Liver (tissue), 9 donors: ENCODE data around the gene CADM2. TPM values are rescaled to one million over a fixed set of nuclear protein-coding genes. Genes with fewer than 3 reads are reported as not detected.

Source experiments
- DNase-seq: peaks from one replicate; pipeline ENCODE4 v3.0.0-alpha.2; 2017; ENCODE audit warnings: low spot score
- H3K27ac ChIP-seq, 2 donors: one replicate each; pipeline ENCODE4 v1.7.0; 2013; ENCODE audit warnings: inconsistent platforms in 2 of 2, low read length in 2 of 2, control low read depth in 1 of 2, low read depth in 1 of 2, mild to moderate bottlenecking in 1 of 2
- H3K27me3 ChIP-seq, 4 donors: one replicate each; pipeline versions ENCODE4 v1.6.1 to v1.7.0; 2013; ENCODE audit warnings: low read length in 3 of 4, inconsistent platforms in 1 of 4, mild to moderate bottlenecking in 1 of 4, moderate library complexity in 1 of 4; ENCODE audit not compliant: control insufficient read depth in 4 of 4, insufficient read depth in 4 of 4
- H3K36me3 ChIP-seq, 4 donors: one replicate each; pipeline versions ENCODE4 v1.6.1 to v1.7.0; 2013; ENCODE audit warnings: low read length in 3 of 4, mild to moderate bottlenecking in 3 of 4, low read depth in 1 of 4, moderate library complexity in 1 of 4; ENCODE audit not compliant: control insufficient read depth in 4 of 4, insufficient read depth in 3 of 4
- H3K4me1 ChIP-seq, 4 donors: one replicate each; pipeline versions ENCODE4 v1.6.1 to v1.7.0; 2013; ENCODE audit warnings: low read length in 3 of 4, mild to moderate bottlenecking in 3 of 4, moderate library complexity in 1 of 4; ENCODE audit not compliant: control insufficient read depth in 4 of 4, insufficient read depth in 4 of 4
- H3K4me3 ChIP-seq, 3 donors: one replicate each; pipeline versions ENCODE4 v1.6.1 to v1.7.0; 2013; ENCODE audit warnings: low read length in 3 of 3, control low read depth in 1 of 3, low read depth in 1 of 3, mild to moderate bottlenecking in 1 of 3
- H3K9ac ChIP-seq, 2 donors: one replicate each; pipeline ENCODE4 v1.7.0; 2013; ENCODE audit warnings: low read length in 2 of 2, mild to moderate bottlenecking in 2 of 2, moderate library complexity in 2 of 2, control low read depth in 1 of 2, low read depth in 1 of 2
- H3K9me3 ChIP-seq, 4 donors: one replicate each; pipeline versions ENCODE4 v1.6.1 to v1.7.0; 2013; ENCODE audit warnings: low read length in 3 of 4; ENCODE audit not compliant: control insufficient read depth in 4 of 4
- ATF3 ChIP-seq: IDR thresholded peaks from 2 replicates; pipeline ENCODE4 v1.6.1; 2016; ENCODE audit warnings: antibody characterized with exemption
- EGR1 ChIP-seq, 2 donors: IDR thresholded peaks; 2 replicates each; pipeline ENCODE4 v1.6.1; 2016 to 2018; ENCODE audit warnings: antibody characterized with exemption in 2 of 2, low read depth in 2 of 2
- FOXA1 ChIP-seq: IDR thresholded peaks from 2 replicates; pipeline ENCODE4 v1.6.1; 2016; ENCODE audit warnings: antibody characterized with exemption
- FOXA2 ChIP-seq: IDR thresholded peaks from 2 replicates; pipeline ENCODE4 v1.6.1; 2016; ENCODE audit warnings: antibody characterized with exemption
- GABPA ChIP-seq, 2 donors: IDR thresholded peaks in 1 of 2; conservative IDR thresholded peaks in 1 of 2; 2 replicates each; pipeline ENCODE4 v1.6.1; 2016; ENCODE audit warnings: antibody characterized with exemption in 2 of 2, mild to moderate bottlenecking in 1 of 2, moderate library complexity in 1 of 2
- HNF4A ChIP-seq, 2 donors: conservative IDR thresholded peaks; 2 replicates each; pipeline ENCODE4 v1.6.1; 2016; ENCODE audit warnings: antibody characterized with exemption in 2 of 2, mild to moderate bottlenecking in 2 of 2
- HNF4G ChIP-seq: IDR thresholded peaks from 2 replicates; pipeline ENCODE4 v1.6.1; 2016; ENCODE audit warnings: antibody characterized with exemption
- JUND ChIP-seq, 2 donors: IDR thresholded peaks; 2 replicates each; pipeline ENCODE4 v1.6.1; 2016; ENCODE audit warnings: antibody characterized with exemption in 2 of 2
- NR2F2 ChIP-seq: IDR thresholded peaks from 2 replicates; pipeline ENCODE4 v1.6.1; 2016; ENCODE audit warnings: antibody characterized with exemption
- RAD21 ChIP-seq, 2 donors: IDR thresholded peaks; 2 replicates each; pipeline ENCODE4 v1.6.1; 2016; ENCODE audit warnings: antibody characterized with exemption in 2 of 2, mild to moderate bottlenecking in 2 of 2
- RXRA ChIP-seq, 2 donors: IDR thresholded peaks; 2 replicates each; pipeline ENCODE4 v1.6.1; 2017 to 2018; ENCODE audit warnings: antibody characterized with exemption in 2 of 2, mild to moderate bottlenecking in 1 of 2
- SP1 ChIP-seq: IDR thresholded peaks from 2 replicates; pipeline ENCODE4 v1.6.1; 2018; ENCODE audit warnings: antibody characterized with exemption, mild to moderate bottlenecking
- TAF1 ChIP-seq: conservative IDR thresholded peaks from 2 replicates; pipeline ENCODE4 v1.6.1; 2016; ENCODE audit warnings: antibody characterized with exemption, mild to moderate bottlenecking
- YY1 ChIP-seq: IDR thresholded peaks from 2 replicates; pipeline ENCODE4 v1.6.1; 2016; ENCODE audit warnings: antibody characterized with exemption, mild to moderate bottlenecking
- WGBS: extraction: QIAGEN DNeasy Blood & Tissue Kit; methylation state at CpG from one replicate; pipeline ENCODE4 v1.1.7; 2013; 5-methylcytosine and 5-hydroxymethylcytosine counted together
- polyA plus RNA-seq, 2 donors: library from polyadenylated mRNA; stranded (reverse) in 1 of 2; unstranded in 1 of 2; fragments of 200-250 nt in 1 of 2; fragments of >200 nt in 1 of 2; fragmentation: Nextera tagmentation in 1 of 2; extraction: Ambion mirVana in 1 of 2; gene quantifications; one replicate each; pipeline versions ENCODE4 v1.2.1 to v1.2.3, GENCODE V29; 2013 to 2015
- total RNA-seq, 2 donors: library from RNA; depleted of rRNA; stranded (reverse); fragments of >200 nt; gene quantifications; one replicate each; pipeline ENCODE4 v1.2.3, GENCODE V29; 2014
- TF ChIP-seq, protein P1 (sequence below): fragments of 150-350 bp; IDR thresholded peaks from 2 replicates; pipeline ENCODE4 v1.5.1; 2017; ENCODE audit warnings: improper control_type of control experiment, low read depth, low read length; ENCODE audit not compliant: missing input control
- TF ChIP-seq, protein P2 (sequence below): IDR thresholded peaks from 2 replicates; pipeline ENCODE4 v1.6.1; 2016; ENCODE audit warnings: antibody characterized with exemption, mild to moderate bottlenecking
- TF ChIP-seq, protein P3 (sequence below): IDR thresholded peaks from 2 replicates; pipeline ENCODE4 v1.6.1; 2016; ENCODE audit warnings: antibody characterized with exemption
- TF ChIP-seq, protein P4 (sequence below): IDR thresholded peaks from 2 replicates; pipeline ENCODE4 v1.6.1; 2016; ENCODE audit warnings: antibody characterized with exemption
- donor health status: healthy.
- donor health status: healthy.
- donor health status: healthy.
- donor health status: healthy.
- donor health status: healthy.

The CADM2 gene
- total and polyA plus RNA-seq, 4 donors: 0.35 to 0.92 (median 0.51) TPM

- no peak for DNase-seq
- no peaks in the 10 kb centered on the region for H3K27me3 ChIP-seq
- no peaks in the 10 kb centered on the region for H3K36me3 ChIP-seq
- no peak overlapping the region for H3K9ac ChIP-seq
- WGBS: 90% methylated on average over 3 of the region's 3 CpGs
- H3K4me3 ChIP-seq: no peak overlapping the region
- H3K4me1 ChIP-seq: no peaks in the 10 kb centered on the region
- no peaks in the 10 kb centered on the region for H3K9me3 ChIP-seq
- no peak overlapping the region for H3K27ac ChIP-seq
- TF ChIP-seq EGR1 (IDR thresholded peaks at IDR 0.05; ENCODE audit: low read depth in 2 of 2): no peak
- TF ChIP-seq FOXA1: no peak
- TF ChIP-seq NR2F2: no peak
- TF ChIP-seq JUND (IDR thresholded peaks at IDR 0.05): no peak
- no peak for TF ChIP-seq GABPA (IDR thresholded peaks at IDR 0.05 in 1 of 2, conservative IDR thresholded peaks at IDR 0.05 in 1 of 2)
- no peak for TF ChIP-seq SP1
- TF ChIP-seq HNF4G: no peak
Measured at GRCh38 chr3:85482213-85482490, 523.4 kb downstream of the CADM2 start.

DNA sequence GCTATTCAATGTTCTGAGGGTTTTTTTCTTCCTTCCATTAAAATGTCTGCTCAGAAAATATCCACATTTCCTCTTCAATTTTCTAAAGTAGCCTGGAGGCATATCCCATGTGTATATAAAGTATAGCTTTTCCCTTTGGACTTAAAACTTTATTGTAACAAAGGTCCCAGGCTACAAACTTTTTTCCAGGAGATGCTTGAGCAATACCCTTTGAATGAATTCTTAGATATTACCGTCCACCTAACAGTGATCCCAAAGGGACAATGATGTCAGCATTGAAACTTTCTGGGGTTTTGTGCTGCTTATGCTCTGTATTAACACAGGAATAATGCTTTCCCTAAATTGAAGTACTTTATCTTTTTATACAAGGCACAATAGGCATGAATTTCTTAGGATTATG lies 525.2 kb downstream of the CADM2 start:
- H3K4me1 ChIP-seq: no peaks in the 10 kb centered on the region
- no peaks in the 10 kb centered on the region for H3K9me3 ChIP-seq
- WGBS: 83% methylated on average over 1 of the region's 1 CpG
- no peak for DNase-seq
- H3K36me3 ChIP-seq: no peaks in the 10 kb centered on the region
- TF ChIP-seq TAF1: no peak
- no peak for TF ChIP-seq YY1
- no peak overlapping the region for H3K9ac ChIP-seq
- no peaks in the 10 kb centered on the region for H3K27me3 ChIP-seq
- H3K27ac ChIP-seq: no peak overlapping the region
- no peak overlapping the region for H3K4me3 ChIP-seq

- WGBS: 80% methylated on average over 9 of the region's 9 CpGs
Measured at GRCh38 chr3:85487375-85487774, 528.6 kb downstream of the CADM2 start.

More at GRCh38 chr3:85487375-85487774, 528.6 kb downstream of the CADM2 start:
- Histone ChIP-seq H3K9me3 (no peaks in the 10 kb centered on the region), H3K27ac (no peak overlapping the region), H3K27me3 (no peaks in the 10 kb centered on the region), H3K36me3 (no peaks in the 10 kb centered on the region), H3K4me1 (no peaks in the 10 kb centered on the region), H3K9ac (no peak overlapping the region), H3K4me3 (no peak overlapping the region)
- DNase-seq: no peak
- TF ChIP-seq TAF1: no peak
- TF ChIP-seq HNF4G: no peak
- TF ChIP-seq HNF4A (conservative IDR thresholded peaks at IDR 0.05): no peak
- no peak for TF ChIP-seq FOXA2
- no peak for TF ChIP-seq FOXA1
- TF ChIP-seq RAD21 (IDR thresholded peaks at IDR 0.05): no peak
- TF ChIP-seq, protein P1, sequence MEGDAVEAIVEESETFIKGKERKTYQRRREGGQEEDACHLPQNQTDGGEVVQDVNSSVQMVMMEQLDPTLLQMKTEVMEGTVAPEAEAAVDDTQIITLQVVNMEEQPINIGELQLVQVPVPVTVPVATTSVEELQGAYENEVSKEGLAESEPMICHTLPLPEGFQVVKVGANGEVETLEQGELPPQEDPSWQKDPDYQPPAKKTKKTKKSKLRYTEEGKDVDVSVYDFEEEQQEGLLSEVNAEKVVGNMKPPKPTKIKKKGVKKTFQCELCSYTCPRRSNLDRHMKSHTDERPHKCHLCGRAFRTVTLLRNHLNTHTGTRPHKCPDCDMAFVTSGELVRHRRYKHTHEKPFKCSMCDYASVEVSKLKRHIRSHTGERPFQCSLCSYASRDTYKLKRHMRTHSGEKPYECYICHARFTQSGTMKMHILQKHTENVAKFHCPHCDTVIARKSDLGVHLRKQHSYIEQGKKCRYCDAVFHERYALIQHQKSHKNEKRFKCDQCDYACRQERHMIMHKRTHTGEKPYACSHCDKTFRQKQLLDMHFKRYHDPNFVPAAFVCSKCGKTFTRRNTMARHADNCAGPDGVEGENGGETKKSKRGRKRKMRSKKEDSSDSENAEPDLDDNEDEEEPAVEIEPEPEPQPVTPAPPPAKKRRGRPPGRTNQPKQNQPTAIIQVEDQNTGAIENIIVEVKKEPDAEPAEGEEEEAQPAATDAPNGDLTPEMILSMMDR: no peak
- no peak for TF ChIP-seq GABPA (IDR thresholded peaks at IDR 0.05 in 1 of 2, conservative IDR thresholded peaks at IDR 0.05 in 1 of 2)
- TF ChIP-seq JUND (IDR thresholded peaks at IDR 0.05): no peak
- TF ChIP-seq, protein P2, sequence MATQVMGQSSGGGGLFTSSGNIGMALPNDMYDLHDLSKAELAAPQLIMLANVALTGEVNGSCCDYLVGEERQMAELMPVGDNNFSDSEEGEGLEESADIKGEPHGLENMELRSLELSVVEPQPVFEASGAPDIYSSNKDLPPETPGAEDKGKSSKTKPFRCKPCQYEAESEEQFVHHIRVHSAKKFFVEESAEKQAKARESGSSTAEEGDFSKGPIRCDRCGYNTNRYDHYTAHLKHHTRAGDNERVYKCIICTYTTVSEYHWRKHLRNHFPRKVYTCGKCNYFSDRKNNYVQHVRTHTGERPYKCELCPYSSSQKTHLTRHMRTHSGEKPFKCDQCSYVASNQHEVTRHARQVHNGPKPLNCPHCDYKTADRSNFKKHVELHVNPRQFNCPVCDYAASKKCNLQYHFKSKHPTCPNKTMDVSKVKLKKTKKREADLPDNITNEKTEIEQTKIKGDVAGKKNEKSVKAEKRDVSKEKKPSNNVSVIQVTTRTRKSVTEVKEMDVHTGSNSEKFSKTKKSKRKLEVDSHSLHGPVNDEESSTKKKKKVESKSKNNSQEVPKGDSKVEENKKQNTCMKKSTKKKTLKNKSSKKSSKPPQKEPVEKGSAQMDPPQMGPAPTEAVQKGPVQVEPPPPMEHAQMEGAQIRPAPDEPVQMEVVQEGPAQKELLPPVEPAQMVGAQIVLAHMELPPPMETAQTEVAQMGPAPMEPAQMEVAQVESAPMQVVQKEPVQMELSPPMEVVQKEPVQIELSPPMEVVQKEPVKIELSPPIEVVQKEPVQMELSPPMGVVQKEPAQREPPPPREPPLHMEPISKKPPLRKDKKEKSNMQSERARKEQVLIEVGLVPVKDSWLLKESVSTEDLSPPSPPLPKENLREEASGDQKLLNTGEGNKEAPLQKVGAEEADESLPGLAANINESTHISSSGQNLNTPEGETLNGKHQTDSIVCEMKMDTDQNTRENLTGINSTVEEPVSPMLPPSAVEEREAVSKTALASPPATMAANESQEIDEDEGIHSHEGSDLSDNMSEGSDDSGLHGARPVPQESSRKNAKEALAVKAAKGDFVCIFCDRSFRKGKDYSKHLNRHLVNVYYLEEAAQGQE: no peak
- no peak for TF ChIP-seq ATF3
- no peak for TF ChIP-seq NR2F2
- no peak for TF ChIP-seq RXRA (IDR thresholded peaks at IDR 0.05)
- no peak for TF ChIP-seq YY1
- TF ChIP-seq, protein P3, sequence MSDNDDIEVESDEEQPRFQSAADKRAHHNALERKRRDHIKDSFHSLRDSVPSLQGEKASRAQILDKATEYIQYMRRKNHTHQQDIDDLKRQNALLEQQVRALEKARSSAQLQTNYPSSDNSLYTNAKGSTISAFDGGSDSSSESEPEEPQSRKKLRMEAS: no peak
- no peak for TF ChIP-seq SP1
- TF ChIP-seq, protein P4, sequence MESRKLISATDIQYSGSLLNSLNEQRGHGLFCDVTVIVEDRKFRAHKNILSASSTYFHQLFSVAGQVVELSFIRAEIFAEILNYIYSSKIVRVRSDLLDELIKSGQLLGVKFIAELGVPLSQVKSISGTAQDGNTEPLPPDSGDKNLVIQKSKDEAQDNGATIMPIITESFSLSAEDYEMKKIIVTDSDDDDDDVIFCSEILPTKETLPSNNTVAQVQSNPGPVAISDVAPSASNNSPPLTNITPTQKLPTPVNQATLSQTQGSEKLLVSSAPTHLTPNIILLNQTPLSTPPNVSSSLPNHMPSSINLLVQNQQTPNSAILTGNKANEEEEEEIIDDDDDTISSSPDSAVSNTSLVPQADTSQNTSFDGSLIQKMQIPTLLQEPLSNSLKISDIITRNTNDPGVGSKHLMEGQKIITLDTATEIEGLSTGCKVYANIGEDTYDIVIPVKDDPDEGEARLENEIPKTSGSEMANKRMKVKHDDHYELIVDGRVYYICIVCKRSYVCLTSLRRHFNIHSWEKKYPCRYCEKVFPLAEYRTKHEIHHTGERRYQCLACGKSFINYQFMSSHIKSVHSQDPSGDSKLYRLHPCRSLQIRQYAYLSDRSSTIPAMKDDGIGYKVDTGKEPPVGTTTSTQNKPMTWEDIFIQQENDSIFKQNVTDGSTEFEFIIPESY: no peak
- no peak for TF ChIP-seq EGR1 (IDR thresholded peaks at IDR 0.05; ENCODE audit: low read depth in 2 of 2)
